Activated T-helper 17 cell treated with anti-CD3 and anti-CD28 coated beads, Interleukin-2, amount 50 U/mL, for 72 hours (primary cell): ENCODE measurements around the gene PRKD2. TPM values are rescaled to one million over a fixed set of nuclear protein-coding genes. Genes with fewer than 3 reads are reported as not detected.

Source experiments
- ATAC-seq: fragments of 150-1000 bp; cut with Tn5 transposase; replicated peaks from 2 replicates; pipeline ENCODE4 v1.10.0; 2021; ENCODE audit warnings: mild to moderate bottlenecking, moderate library complexity
- H3K27ac Mint-ChIP-seq: one replicate; pipeline ENCODE4 v1.8.0; 2022; ENCODE audit warnings: mixed read lengths
- H3K27me3 Mint-ChIP-seq: one replicate; pipeline ENCODE4 v1.8.0; 2022; ENCODE audit warnings: mixed read lengths
- H3K36me3 Mint-ChIP-seq: one replicate; pipeline ENCODE4 v1.8.0; 2022; ENCODE audit warnings: low read depth, mild to moderate bottlenecking, mixed read lengths
- H3K4me1 Mint-ChIP-seq: one replicate; pipeline ENCODE4 v1.8.0; 2022; ENCODE audit warnings: mixed read lengths
- H3K4me3 Mint-ChIP-seq: one replicate; pipeline ENCODE4 v1.8.0; 2022; ENCODE audit warnings: mild to moderate bottlenecking, mixed read lengths
- H3K9me3 Mint-ChIP-seq: one replicate; pipeline ENCODE4 v1.8.0; 2022; ENCODE audit warnings: mixed read lengths
- total RNA-seq, 2 donors: library from RNA; stranded (reverse); gene quantifications; one replicate each; pipeline ENCODE4 v1.2.3, GENCODE V29; 2022

The PRKD2 gene
- total RNA-seq, 2 donors from 2014 or later = 75.0 to 103 TPM

- Mint-ChIP-seq H3K27ac (no peak overlapping the region), H3K9me3 (no peaks in the 10 kb centered on the region), H3K36me3 (peaks cover 87% of the 10 kb centered on the region), H3K4me1 (peaks cover 17% of the 10 kb centered on the region), H3K4me3 (no peak overlapping the region), H3K27me3 (no peaks in the 10 kb centered on the region)
- ATAC-seq = no peak
Observed at GRCh38 chr19:46723471-46723870, 6.6 kb upstream of the PRKD2 start.

GRCh38 chr19:46723023-46723461, 6.1 kb upstream of the PRKD2 start:
- Mint-ChIP-seq H3K4me3 (no peak overlapping the region), H3K27ac (no peak overlapping the region), H3K4me1 (peaks cover 22% of the 10 kb centered on the region), H3K9me3 (no peaks in the 10 kb centered on the region), H3K36me3 (peaks cover 85% of the 10 kb centered on the region), H3K27me3 (no peaks in the 10 kb centered on the region)
- no peak for ATAC-seq

DNA sequence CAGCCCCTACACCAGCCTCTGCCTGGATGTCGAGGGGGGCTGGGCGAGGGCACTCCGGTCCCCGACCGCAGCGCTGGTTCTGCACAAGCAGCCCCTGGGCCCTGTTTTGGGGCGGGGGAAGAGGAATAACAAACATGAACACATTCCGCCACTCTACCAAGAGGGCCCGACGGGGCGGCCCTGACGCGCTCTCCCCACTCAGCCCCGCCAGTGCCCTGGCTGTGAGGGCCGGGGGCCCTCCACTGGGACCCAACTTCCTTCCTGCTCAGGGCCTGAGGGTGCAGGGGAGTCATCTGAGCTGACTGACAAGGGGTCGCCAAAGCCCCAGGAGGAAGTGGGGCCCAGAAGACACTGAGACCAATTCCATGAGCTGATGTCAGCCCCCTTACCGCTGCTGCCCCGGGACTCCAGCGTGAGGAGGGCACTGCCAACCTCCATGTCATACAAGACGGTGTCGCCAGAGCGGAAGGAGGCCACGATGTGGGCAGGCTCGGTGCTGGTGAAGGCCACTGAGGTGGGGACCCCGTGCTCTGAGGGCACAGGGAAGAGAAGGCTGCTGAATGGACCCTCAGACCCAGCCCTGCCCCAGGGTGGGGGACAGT, 5.6 kb upstream of the PRKD2 start:
- H3K4me3 Mint-ChIP-seq = no peak overlapping the region
- peak overlapping the region; percentile 47 for H3K27ac Mint-ChIP-seq
- peaks cover 27% of the 10 kb centered on the region for H3K4me1 Mint-ChIP-seq
- H3K9me3 Mint-ChIP-seq = no peaks in the 10 kb centered on the region
- peaks cover 81% of the 10 kb centered on the region for H3K36me3 Mint-ChIP-seq
- H3K27me3 Mint-ChIP-seq = no peaks in the 10 kb centered on the region
- ATAC-seq = no peak

DNA sequence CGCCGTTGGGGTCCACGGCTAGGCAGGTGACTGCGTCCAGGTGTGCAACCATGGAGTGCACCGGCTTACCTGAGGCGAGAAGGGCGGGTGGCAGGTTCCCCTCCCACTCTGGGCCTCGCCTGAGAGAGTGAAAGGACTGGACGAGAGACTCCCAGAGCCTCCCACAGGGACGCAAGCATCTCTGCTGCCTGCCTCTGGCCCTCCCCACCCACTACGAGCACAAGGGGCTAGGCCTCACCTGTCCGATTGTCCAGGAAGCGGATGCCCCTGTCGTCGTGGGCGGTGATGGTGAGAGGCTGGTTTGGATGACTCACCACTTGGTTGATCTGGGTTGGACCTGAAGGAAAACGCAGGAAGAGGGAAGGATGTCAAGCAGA, 5.1 kb upstream of the PRKD2 start:
- Mint-ChIP-seq H3K27me3 (no peaks in the 10 kb centered on the region), H3K4me3 (no peak overlapping the region), H3K9me3 (no peaks in the 10 kb centered on the region), H3K36me3 (peaks cover 78% of the 10 kb centered on the region), H3K27ac (peak overlapping the region; percentile 47), H3K4me1 (peaks cover 27% of the 10 kb centered on the region)
- no peak for ATAC-seq

- Mint-ChIP-seq H3K36me3 (peaks cover 78% of the 10 kb centered on the region), H3K4me3 (no peak overlapping the region), H3K27me3 (no peaks in the 10 kb centered on the region), H3K27ac (peak overlapping the region; percentile 13), H3K4me1 (peaks cover 27% of the 10 kb centered on the region), H3K9me3 (no peaks in the 10 kb centered on the region)
- ATAC-seq = no peak
Observed at GRCh38 chr19:46721269-46722003, 4.5 kb upstream of the PRKD2 start.

- Mint-ChIP-seq H3K36me3 (peaks cover 78% of the 10 kb centered on the region), H3K27ac (peak overlapping the region; percentile 13), H3K4me3 (no peak overlapping the region), H3K27me3 (no peaks in the 10 kb centered on the region), H3K9me3 (no peaks in the 10 kb centered on the region), H3K4me1 (peaks cover 27% of the 10 kb centered on the region)
- ATAC-seq = no peak
Observed at GRCh38 chr19:46720503-46721239, 3.8 kb upstream of the PRKD2 start.

DNA sequence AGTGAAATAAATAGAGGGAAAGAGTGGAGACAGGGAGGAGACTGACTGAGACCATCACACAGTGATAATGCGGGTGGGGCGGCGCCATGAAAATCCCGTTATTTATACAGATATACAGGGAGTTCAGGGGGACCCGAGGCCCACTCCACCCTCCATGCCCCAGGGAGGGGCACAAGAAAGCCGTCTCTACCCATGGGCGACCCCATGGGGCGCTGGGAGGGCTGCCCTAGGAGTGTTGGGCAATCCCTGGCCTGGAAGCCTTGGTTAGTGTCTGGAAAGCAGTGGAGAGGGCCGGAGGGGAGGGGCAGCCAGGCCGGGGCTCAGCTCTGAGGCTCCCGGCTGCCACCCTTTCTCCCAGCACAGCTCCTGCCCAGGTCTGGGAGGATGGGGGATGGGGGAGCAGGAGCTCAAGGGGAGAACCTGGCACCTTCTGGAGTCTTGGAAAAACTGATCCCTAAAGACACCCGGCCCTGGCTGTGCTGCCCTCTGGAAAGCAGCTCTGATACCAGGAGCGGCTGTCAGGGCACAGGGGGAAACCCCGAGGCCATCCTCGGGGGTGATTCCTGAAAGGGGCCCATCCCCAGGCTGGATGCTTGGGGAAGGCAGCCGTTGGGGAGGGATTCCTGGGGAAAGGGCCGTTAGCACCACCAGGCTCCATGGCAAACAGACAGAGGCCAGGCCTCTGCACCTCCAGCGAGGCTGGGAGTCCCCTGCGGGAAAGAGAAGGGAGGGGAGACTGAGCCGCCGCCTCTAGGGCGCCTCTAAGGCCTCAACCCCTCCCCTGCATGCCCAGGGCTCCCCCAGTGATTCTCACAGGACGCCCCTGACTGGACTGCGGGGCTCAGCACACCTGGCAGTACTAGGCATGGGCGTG, 3.0 kb upstream of the PRKD2 start:
- ATAC-seq = no peak
- no peaks in the 10 kb centered on the region for H3K27me3 Mint-ChIP-seq
- peaks cover 31% of the 10 kb centered on the region for H3K4me1 Mint-ChIP-seq
- peak overlapping the region; percentile 70 for H3K27ac Mint-ChIP-seq
- H3K9me3 Mint-ChIP-seq = no peaks in the 10 kb centered on the region
- peak overlapping the region; percentile 92 for H3K4me3 Mint-ChIP-seq
- peaks cover 77% of the 10 kb centered on the region for H3K36me3 Mint-ChIP-seq

DNA sequence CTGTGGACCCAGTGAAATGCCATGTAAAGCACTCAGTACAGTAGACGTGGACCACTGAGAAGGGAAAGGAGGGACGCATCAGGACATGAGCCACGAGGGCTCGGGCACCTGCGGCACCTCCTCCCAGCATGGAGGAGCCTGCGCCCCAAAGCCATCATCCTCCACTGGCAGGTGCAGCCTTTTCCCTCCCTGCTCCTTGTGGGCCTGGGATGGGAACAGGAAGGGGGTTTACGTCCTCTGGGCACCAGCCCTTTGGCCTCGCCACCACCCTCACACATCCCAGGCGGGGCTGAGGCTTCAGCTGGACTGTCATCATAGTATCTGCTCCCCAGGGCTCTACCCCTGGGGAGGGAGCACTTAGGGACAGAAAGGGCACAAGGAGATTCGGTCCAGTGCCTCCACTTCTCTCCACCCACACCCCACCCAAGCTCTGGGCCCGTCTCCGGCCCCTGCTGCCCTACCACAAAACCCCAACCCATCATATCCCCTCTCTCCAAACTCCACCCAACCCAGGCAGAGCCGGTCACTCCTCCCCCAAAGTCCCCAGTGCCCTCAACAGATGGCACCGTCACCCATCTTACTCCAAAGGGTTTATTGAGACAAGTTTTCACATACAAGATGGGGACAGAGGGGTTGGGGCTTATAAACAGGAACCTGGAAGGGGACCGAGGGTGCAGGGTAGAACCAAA, 2.2 kb upstream of the PRKD2 start:
- H3K4me3 Mint-ChIP-seq = peak overlapping the region; percentile 92
- no peak for ATAC-seq
- peak overlapping the region; percentile 70 for H3K27ac Mint-ChIP-seq
- H3K9me3 Mint-ChIP-seq = no peaks in the 10 kb centered on the region
- H3K36me3 Mint-ChIP-seq = peaks cover 74% of the 10 kb centered on the region
- H3K27me3 Mint-ChIP-seq = no peaks in the 10 kb centered on the region
- peaks cover 31% of the 10 kb centered on the region for H3K4me1 Mint-ChIP-seq

GRCh38 chr19:46718157-46718933, 1.4 kb upstream of the PRKD2 start:
- Mint-ChIP-seq H3K4me1 (peaks cover 31% of the 10 kb centered on the region), H3K27ac (peak overlapping the region; percentile 96), H3K4me3 (peak overlapping the region; percentile 92), H3K27me3 (no peaks in the 10 kb centered on the region), H3K9me3 (no peaks in the 10 kb centered on the region), H3K36me3 (peaks cover 74% of the 10 kb centered on the region)
- ATAC-seq = peak; percentile 37

DNA sequence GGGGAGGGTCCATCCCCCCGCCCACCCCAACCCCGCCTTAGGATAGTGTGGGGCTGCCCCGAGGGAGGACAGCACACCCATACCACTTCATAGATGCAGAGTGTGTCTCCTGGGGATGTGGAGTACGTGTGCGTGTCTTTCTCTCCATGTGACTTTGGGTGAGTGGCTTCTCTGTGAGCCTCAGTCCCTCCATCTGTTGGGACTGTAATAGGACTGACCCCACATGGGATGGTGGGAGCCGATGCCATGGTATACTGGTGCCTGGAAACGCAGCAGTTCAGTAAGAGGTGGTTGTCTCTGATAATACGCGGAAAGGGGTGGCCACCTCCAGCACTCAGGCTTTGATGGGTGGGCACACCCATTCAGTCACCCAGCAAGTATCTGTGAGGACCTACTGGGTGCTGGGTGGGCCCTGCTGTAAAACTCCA, 816 bp upstream of the PRKD2 start:
- Mint-ChIP-seq H3K27ac (peak overlapping the region; percentile 96), H3K4me3 (peak overlapping the region; percentile 92), H3K36me3 (peaks cover 76% of the 10 kb centered on the region), H3K4me1 (peaks cover 31% of the 10 kb centered on the region), H3K9me3 (no peaks in the 10 kb centered on the region), H3K27me3 (no peaks in the 10 kb centered on the region)
- peak; percentile 58 for ATAC-seq

- H3K4me1 Mint-ChIP-seq = peaks cover 27% of the 10 kb centered on the region
- no peak for ATAC-seq
- peak overlapping the region; percentile 92 for H3K4me3 Mint-ChIP-seq
- H3K27ac Mint-ChIP-seq = peak overlapping the region; percentile 96
- no peaks in the 10 kb centered on the region for H3K27me3 Mint-ChIP-seq
- no peaks in the 10 kb centered on the region for H3K9me3 Mint-ChIP-seq
- peaks cover 75% of the 10 kb centered on the region for H3K36me3 Mint-ChIP-seq
Observed at GRCh38 chr19:46716672-46717033, 261 bp downstream of the PRKD2 start.

- H3K27me3 Mint-ChIP-seq = no peaks in the 10 kb centered on the region
- peaks cover 72% of the 10 kb centered on the region for H3K36me3 Mint-ChIP-seq
- peak overlapping the region; percentile 96 for H3K27ac Mint-ChIP-seq
- ATAC-seq = no peak
- H3K9me3 Mint-ChIP-seq = no peaks in the 10 kb centered on the region
- peaks cover 27% of the 10 kb centered on the region for H3K4me1 Mint-ChIP-seq
- peak overlapping the region; percentile 92 for H3K4me3 Mint-ChIP-seq
Observed at GRCh38 chr19:46715975-46716671, 791 bp downstream of the PRKD2 start.

GRCh38 chr19:46715620-46715974, 1.3 kb downstream of the PRKD2 start:
- Mint-ChIP-seq H3K27me3 (no peaks in the 10 kb centered on the region), H3K9me3 (no peaks in the 10 kb centered on the region), H3K36me3 (peaks cover 72% of the 10 kb centered on the region), H3K4me3 (peak overlapping the region; percentile 92), H3K4me1 (peaks cover 23% of the 10 kb centered on the region), H3K27ac (peak overlapping the region; percentile 96)
- no peak for ATAC-seq
